ENCODE measurements around the gene MBOAT2. TPM values are rescaled to one million over a fixed set of nuclear protein-coding genes. Genes with fewer than 3 reads are reported as not detected.

The MBOAT2 gene
- total and polyA plus RNA-seq, 12 donors = 0.24 to 9.6 (median 2.3) TPM

- Histone ChIP-seq H3K36me3 (replicated peaks in 1 of 2) (no peaks in the 10 kb centered on the region), H3K9me3 (replicated peaks in 1 of 3) (no peaks in the 10 kb centered on the region), H3K27ac (no peak overlapping the region), H3K4me1 (replicated peaks in 1 of 2) (no peaks in the 10 kb centered on the region), H3K4me3 (no peak overlapping the region), H3K27me3 (no peaks in the 10 kb centered on the region)
- 85 to 91% (median 90%) methylated on average over 4 of the region's 4 CpGs for WGBS, 4 donors
- no peak for DNase-seq
- intact Hi-C loops (cut with DNase I) = no loop called here
- no peak for TF ChIP-seq POLR2A (IDR thresholded peaks at IDR 0.05)
- TF ChIP-seq, protein P1, sequence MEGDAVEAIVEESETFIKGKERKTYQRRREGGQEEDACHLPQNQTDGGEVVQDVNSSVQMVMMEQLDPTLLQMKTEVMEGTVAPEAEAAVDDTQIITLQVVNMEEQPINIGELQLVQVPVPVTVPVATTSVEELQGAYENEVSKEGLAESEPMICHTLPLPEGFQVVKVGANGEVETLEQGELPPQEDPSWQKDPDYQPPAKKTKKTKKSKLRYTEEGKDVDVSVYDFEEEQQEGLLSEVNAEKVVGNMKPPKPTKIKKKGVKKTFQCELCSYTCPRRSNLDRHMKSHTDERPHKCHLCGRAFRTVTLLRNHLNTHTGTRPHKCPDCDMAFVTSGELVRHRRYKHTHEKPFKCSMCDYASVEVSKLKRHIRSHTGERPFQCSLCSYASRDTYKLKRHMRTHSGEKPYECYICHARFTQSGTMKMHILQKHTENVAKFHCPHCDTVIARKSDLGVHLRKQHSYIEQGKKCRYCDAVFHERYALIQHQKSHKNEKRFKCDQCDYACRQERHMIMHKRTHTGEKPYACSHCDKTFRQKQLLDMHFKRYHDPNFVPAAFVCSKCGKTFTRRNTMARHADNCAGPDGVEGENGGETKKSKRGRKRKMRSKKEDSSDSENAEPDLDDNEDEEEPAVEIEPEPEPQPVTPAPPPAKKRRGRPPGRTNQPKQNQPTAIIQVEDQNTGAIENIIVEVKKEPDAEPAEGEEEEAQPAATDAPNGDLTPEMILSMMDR (IDR thresholded peaks at IDR 0.05) = no peak
Measured at GRCh38 chr2:8853426-8853825, 150.1 kb downstream of the MBOAT2 start.

- Histone ChIP-seq H3K36me3 (replicated peaks in 1 of 2) (no peaks in the 10 kb centered on the region), H3K27ac (no peak overlapping the region), H3K27me3 (no peaks in the 10 kb centered on the region), H3K4me3 (no peak overlapping the region), H3K9me3 (replicated peaks in 1 of 3) (no peaks in the 10 kb centered on the region), H3K4me1 (replicated peaks in 1 of 2) (no peaks in the 10 kb centered on the region)
- no peak for DNase-seq
- intact Hi-C loops (cut with DNase I) = no loop called here
- TF ChIP-seq, protein P1 (IDR thresholded peaks at IDR 0.05) = no peak
- 77 to 88% (median 82%) methylated on average over 9 to 10 of the region's 10 CpGs for WGBS, 4 donors
Measured at GRCh38 chr2:8851811-8852560, 151.5 kb downstream of the MBOAT2 start.

DNA sequence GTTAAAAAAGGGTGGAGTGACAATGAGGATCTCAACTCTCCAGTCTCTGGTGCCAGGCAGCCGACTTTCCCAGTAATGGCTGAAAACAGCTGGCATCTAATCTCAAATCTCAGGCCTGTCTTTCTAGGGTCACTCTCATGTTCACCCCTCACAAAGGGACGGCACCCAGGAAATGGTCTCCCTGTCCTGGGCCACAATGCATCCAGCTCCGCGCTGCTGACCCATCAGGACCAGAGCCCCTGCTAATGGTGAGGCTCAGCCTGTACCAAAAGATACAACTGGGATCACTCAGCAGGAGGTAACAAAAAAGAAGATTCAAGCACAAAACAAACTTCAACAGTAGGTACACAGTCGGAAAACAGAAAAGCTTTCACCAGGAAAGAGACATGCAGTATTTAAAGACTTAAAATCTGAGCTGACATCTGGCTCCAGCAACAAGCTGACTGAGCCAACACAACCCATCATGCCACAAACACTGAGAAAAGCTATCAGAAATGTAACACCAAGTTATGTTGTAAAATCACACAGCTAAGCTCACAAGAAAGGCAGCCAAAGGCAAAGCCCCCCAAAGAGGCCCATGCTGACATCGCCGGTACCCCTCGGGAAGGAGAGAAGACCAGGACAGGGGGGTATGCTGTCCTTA, 152.5 kb downstream of the MBOAT2 start:
- H3K4me1 ChIP-seq (replicated peaks in 1 of 2) = no peaks in the 10 kb centered on the region
- WGBS, 4 donors = 90 to 94% (median 91%) methylated on average over 6 to 8 of the region's 8 CpGs
- H3K27me3 ChIP-seq = no peaks in the 10 kb centered on the region
- H3K9me3 ChIP-seq (replicated peaks in 1 of 3) = no peaks in the 10 kb centered on the region
- TF ChIP-seq, protein P1 (IDR thresholded peaks at IDR 0.05) = no peak
- no peak for TF ChIP-seq POLR2A (IDR thresholded peaks at IDR 0.05)
- intact Hi-C loops (cut with DNase I) = no loop called here
- no peak overlapping the region for H3K27ac ChIP-seq
- no peak overlapping the region for H3K4me3 ChIP-seq
- DNase-seq = no peak
- H3K36me3 ChIP-seq (replicated peaks in 1 of 2) = no peaks in the 10 kb centered on the region

GRCh38 chr2:8849327-8849726, 154.2 kb downstream of the MBOAT2 start:
- H3K4me3 ChIP-seq = no peak overlapping the region
- no peaks in the 10 kb centered on the region for H3K27me3 ChIP-seq
- no peaks in the 10 kb centered on the region for H3K36me3 ChIP-seq (replicated peaks in 1 of 2)
- H3K4me1 ChIP-seq (replicated peaks in 1 of 2) = no peaks in the 10 kb centered on the region
- no peak overlapping the region for H3K27ac ChIP-seq
- H3K9me3 ChIP-seq (replicated peaks in 1 of 3) = no peaks in the 10 kb centered on the region
- DNase-seq = no peak
- intact Hi-C loops (cut with DNase I) = no loop called here
- 62 to 88% (median 82%) methylated on average over 4 of the region's 4 CpGs for WGBS, 4 donors
- TF ChIP-seq POLR2A (IDR thresholded peaks at IDR 0.05) = no peak
- TF ChIP-seq, protein P1 (IDR thresholded peaks at IDR 0.05) = no peak

Data from adrenal gland (tissue), 12 donors.